Stomach (tissue), 9 donors: Measurements from ENCODE around the gene IL22RA2. TPM values are rescaled to one million over a fixed set of nuclear protein-coding genes. Genes with fewer than 3 reads are reported as not detected.
"Not testable (repeated sequence)": the region's sequence is repeated elsewhere in the genome, so short reads cannot be mapped to it uniquely, and the experiment has no call there.

Experiments used
- DNase-seq, 2 donors: peaks; one replicate each; pipeline versions ENCODE4 v3.0.0 to v3.0.0-alpha.2; 2013 to 2019
- H3K27ac ChIP-seq, 5 donors: fragments of 200-600 bp in 4 of 5; sonication (generic) in 4 of 5; one replicate each; pipeline ENCODE4 v1.5.1; 2013 to 2019; ENCODE audit warnings: mild to moderate bottlenecking in 1 of 5, moderate library complexity in 1 of 5
- H3K27me3 ChIP-seq, 3 donors: fragments of 200-600 bp; sonication (generic); one replicate each; pipeline ENCODE4 v1.5.1; 2017 to 2019; ENCODE audit warnings: mixed run types in 1 of 3
- H3K36me3 ChIP-seq, 4 donors: fragments of 200-600 bp; sonication (generic); 1 replicate in 3 of 4; 2 replicates in 1 of 4; pipeline ENCODE4 v1.5.1; 2016 to 2019
- H3K4me1 ChIP-seq, 4 donors: fragments of 200-600 bp; sonication (generic); one replicate each; pipeline ENCODE4 v1.5.1; 2016 to 2019
- H3K4me3 ChIP-seq, 4 donors: fragments of 200-600 bp; sonication (generic) in 3 of 4; one replicate each; pipeline ENCODE4 v1.5.1; 2016 to 2019; ENCODE audit warnings: mild to moderate bottlenecking in 1 of 4
- H3K9me3 ChIP-seq, 4 donors: fragments of 200-600 bp; sonication (generic); one replicate each; pipeline ENCODE4 v1.5.1; 2016 to 2019
- CTCF ChIP-seq, 7 experiments: fragments of 450-650 bp in 4 of 7; fragments of 200-600 bp in 3 of 7; sonication (generic) in 3 of 7; IDR thresholded peaks; one replicate each; pipeline ENCODE4 v1.5.1; 2016 to 2019; ENCODE audit warnings: antibody characterized with exemption in 7 of 7, control low read depth in 2 of 7, mild to moderate bottlenecking in 1 of 7
- EP300 ChIP-seq: sonication (generic); formaldehyde crosslinking; IDR thresholded peaks from one replicate; pipeline ENCODE4 v1.6.1; 2017; ENCODE audit warnings: antibody characterized with exemption
- POLR2A ChIP-seq, 4 donors: fragments of 450-650 bp; IDR thresholded peaks; one replicate each; pipeline ENCODE4 v1.6.1; 2016; ENCODE audit warnings: antibody characterized with exemption in 4 of 4, control low read depth in 2 of 4, mild to moderate bottlenecking in 1 of 4, moderate library complexity in 1 of 4
- POLR2AphosphoS5 ChIP-seq, 3 donors: sonication (generic); formaldehyde crosslinking; IDR thresholded peaks; one replicate each; pipeline ENCODE4 v1.6.1; 2016; ENCODE audit warnings: antibody characterized with exemption in 3 of 3
- WGBS, 5 donors: extraction: QIAGEN DNeasy Blood & Tissue Kit in 3 of 5; methylation state at CpG; one replicate each; pipeline versions ENCODE4 v1.1.5 to v1.1.7; 2013 to 2018; 5-methylcytosine and 5-hydroxymethylcytosine counted together
- intact Hi-C: fragments of 100-400 bp; cut with DNase I; formaldehyde crosslinking; loops from one replicate; pipeline ENCODE4 v1.15.1; 2023; ENCODE audit warnings: low total_unique reads
- polyA plus RNA-seq, 3 donors: library from polyadenylated mRNA; stranded (reverse); fragments of 200-250 nt; gene quantifications; one replicate each; pipeline ENCODE4 v1.2.3, GENCODE V29; 2013
- total RNA-seq, 5 donors: library from RNA; depleted of rRNA; stranded (reverse); fragments of >200 nt; gene quantifications; one replicate each; pipeline versions ENCODE4 v1.1.0 to v1.2.3, GENCODE V29; 2014 to 2016
- donor health status: healthy with polysubstance abuse.
- donor health status: Bipolar disorder and iron deficiency.
- donor health status: healthy.

The IL22RA2 gene
- total and polyA plus RNA-seq, 8 donors = 0.05 TPM; not detected in 7

- Histone ChIP-seq H3K27me3 (no peaks in the 10 kb centered on the region), H3K4me1 (peaks cover 59 to 83% (median 71%) of the 10 kb centered on the region in 4 donors), H3K36me3 (no peaks in the 10 kb centered on the region), H3K4me3 (peak overlapping the region; percentile 61 to 80 (median 75)), H3K27ac (peak overlapping the region; percentile 98 to 100 (median 99)), H3K9me3 (no peaks in the 10 kb centered on the region)
- intact Hi-C loops = no loop called here
- 0 to 1% (median 1%) methylated on average over 13 of the region's 13 CpGs for WGBS, 5 donors
- peak in 2 of 3 donors; percentile 68 to 69 for TF ChIP-seq POLR2AphosphoS5 (IDR thresholded peaks at IDR 0.05)
- no peak for TF ChIP-seq CTCF (IDR thresholded peaks at IDR 0.05)
- TF ChIP-seq POLR2A (IDR thresholded peaks at IDR 0.05) = no peak
- TF ChIP-seq EP300 = no peak
- DNase-seq = peak in 1 of 2 donors; percentile 77
Observed at GRCh38 chr6:137218473-137218916, 45.1 kb upstream of the IL22RA2 start.

GRCh38 chr6:137217801-137218472 lies 44.5 kb upstream of the IL22RA2 start:
- H3K4me1 ChIP-seq = peaks cover 60 to 83% (median 71%) of the 10 kb centered on the region in 4 donors
- WGBS, 5 donors = 14 to 21% (median 19%) methylated on average over 12 of the region's 12 CpGs
- peak in 1 of 2 donors; percentile 53 for DNase-seq
- intact Hi-C loops = no loop called here
- no peaks in the 10 kb centered on the region for H3K9me3 ChIP-seq
- TF ChIP-seq EP300 (no peak), POLR2AphosphoS5 (IDR thresholded peaks at IDR 0.05) (peak in 1 of 3 donors; percentile 14), POLR2A (IDR thresholded peaks at IDR 0.05) (no peak)
- H3K27me3 ChIP-seq = no peaks in the 10 kb centered on the region
- peak overlapping the region; percentile 98 to 100 (median 99) for H3K27ac ChIP-seq
- no peaks in the 10 kb centered on the region for H3K36me3 ChIP-seq
- peak overlapping the region; percentile 61 to 80 (median 75) for H3K4me3 ChIP-seq

- no peaks in the 10 kb centered on the region for H3K27me3 ChIP-seq
- no peaks in the 10 kb centered on the region for H3K36me3 ChIP-seq
- TF ChIP-seq CTCF (IDR thresholded peaks at IDR 0.05) (no peak), EP300 (no peak), POLR2AphosphoS5 (IDR thresholded peaks at IDR 0.05) (peak in 1 of 3 donors; percentile 62)
- peaks cover 60 to 83% (median 74%) of the 10 kb centered on the region in 4 donors for H3K4me1 ChIP-seq
- H3K4me3 ChIP-seq = peak overlapping the region; percentile 61 to 80 (median 75)
- DNase-seq = peak in 1 of 2 donors; percentile 46
- intact Hi-C loops = no loop called here
- H3K27ac ChIP-seq = peak overlapping the region; percentile 71 to 99 (median 99)
- no peaks in the 10 kb centered on the region for H3K9me3 ChIP-seq
- WGBS, 5 donors = 46 to 57% (median 51%) methylated on average over 12 of the region's 12 CpGs
Observed at GRCh38 chr6:137216875-137217553, 43.6 kb upstream of the IL22RA2 start.

GRCh38 chr6:137216106-137216505 lies 42.7 kb upstream of the IL22RA2 start:
- no peaks in the 10 kb centered on the region for H3K27me3 ChIP-seq
- intact Hi-C loops = no loop called here
- H3K4me1 ChIP-seq = peaks cover 63 to 85% (median 74%) of the 10 kb centered on the region in 4 donors
- H3K27ac ChIP-seq = peak overlapping the region in 4 of 5 donors; percentile 98 to 99 (median 99)
- H3K4me3 ChIP-seq = peak overlapping the region in 3 of 4 donors; percentile 61 to 80 (median 75)
- H3K9me3 ChIP-seq = no peaks in the 10 kb centered on the region
- no peak for DNase-seq
- no peak for TF ChIP-seq POLR2A (IDR thresholded peaks at IDR 0.05)
- no peak for TF ChIP-seq POLR2AphosphoS5 (IDR thresholded peaks at IDR 0.05)
- TF ChIP-seq EP300 = no peak
- no peak for TF ChIP-seq CTCF (IDR thresholded peaks at IDR 0.05)
- no peaks in the 10 kb centered on the region for H3K36me3 ChIP-seq

GRCh38 chr6:137215630-137216029 lies 42.2 kb upstream of the IL22RA2 start:
- peaks cover 64 to 87% (median 75%) of the 10 kb centered on the region in 4 donors for H3K4me1 ChIP-seq
- H3K9me3 ChIP-seq, DNase-seq, H3K36me3 ChIP-seq, intact Hi-C loops, H3K27me3 ChIP-seq: not testable (repeated sequence)
- peak overlapping the region in 2 of 4 donors; percentile 61 to 75 for H3K4me3 ChIP-seq
- WGBS, 5 donors = 84 to 93% (median 87%) methylated on average over 3 of the region's 3 CpGs
- peak overlapping the region in 3 of 5 donors; percentile 98 to 99 (median 99) for H3K27ac ChIP-seq
